SK-N-SH treated with all-trans-retinoic acid at 6 μM for 48 hours (cell line): Measurements from ENCODE around the gene RNF157.
A peak's percentile ranks its signal among the peaks of the same experiment; 100 is the strongest.

Source experiments
- ATAC-seq: fragments of 200-7000 bp; cut with Tn5 transposase; 3 replicates; pipeline ENCODE4 v1.9.1; 2020; ENCODE audit warnings: mild to moderate bottlenecking, moderate library complexity
- ARNTL ChIP-seq: fragments of 450-650 bp; formaldehyde crosslinking; IDR thresholded peaks from 2 replicates; pipeline ENCODE4 v1.5.0; 2020; ENCODE audit warnings: low read depth, mild to moderate bottlenecking, moderate library complexity, borderline replicate concordance
- BACH2 ChIP-seq: fragments of 250-450 bp; sonication (Bioruptor Pico); IDR thresholded peaks from 2 replicates; pipeline ENCODE4 v1.9.0; 2021; ENCODE audit warnings: mild to moderate bottlenecking, borderline replicate concordance
- CSDC2 ChIP-seq: fragments of 250-450 bp; sonication (Bioruptor Pico); IDR thresholded peaks from 2 replicates; pipeline ENCODE4 v1.5.0; 2020; ENCODE audit warnings: mild to moderate bottlenecking, moderate library complexity
- ESRRG ChIP-seq: fragments of 250-450 bp; sonication (Bioruptor Pico); IDR thresholded peaks from 2 replicates; pipeline ENCODE4 v1.6.1; 2021; ENCODE audit warnings: mild to moderate bottlenecking
- GLIS3 ChIP-seq: fragments of 250-450 bp; sonication (Bioruptor Pico); IDR thresholded peaks from 2 replicates; pipeline ENCODE4 v1.5.0; 2020; ENCODE audit warnings: mild to moderate bottlenecking, moderate library complexity
- ISL1 ChIP-seq: fragments of 250-450 bp; sonication (Bioruptor Pico); IDR thresholded peaks from 2 replicates; pipeline ENCODE4 v2.1.2; 2022; ENCODE audit warnings: mild to moderate bottlenecking, moderate library complexity
- PPARA ChIP-seq: fragments of 250-450 bp; sonication (Bioruptor Pico); IDR thresholded peaks from 2 replicates; pipeline ENCODE4 v1.5.0; 2020; ENCODE audit warnings: mild to moderate bottlenecking, borderline replicate concordance
- RARB ChIP-seq: fragments of 250-450 bp; sonication (Bioruptor Pico); IDR thresholded peaks from 2 replicates; pipeline ENCODE4 v1.8.0; 2021; ENCODE audit warnings: mild to moderate bottlenecking, moderate library complexity
- SNAI2 ChIP-seq: fragments of 250-450 bp; sonication (Bioruptor Pico); IDR thresholded peaks from 2 replicates; pipeline ENCODE4 v1.5.0; 2020; ENCODE audit warnings: mild to moderate bottlenecking, moderate library complexity
- TCF4 ChIP-seq: fragments of 250-450 bp; sonication (Bioruptor Pico); IDR thresholded peaks from 2 replicates; pipeline ENCODE4 v1.8.0; 2021; ENCODE audit warnings: mild to moderate bottlenecking, moderate library complexity, borderline replicate concordance
- TOX ChIP-seq: fragments of 250-450 bp; sonication (Bioruptor Pico); IDR thresholded peaks from 2 replicates; pipeline ENCODE4 v1.8.0; 2021; ENCODE audit warnings: mild to moderate bottlenecking, moderate library complexity, borderline replicate concordance
- ZC3H10 ChIP-seq: fragments of 250-450 bp; sonication (Bioruptor Pico); IDR thresholded peaks from 2 replicates; pipeline ENCODE4 v1.5.1; 2021; ENCODE audit warnings: mild to moderate bottlenecking, moderate library complexity
- ZFP30 ChIP-seq: fragments of 450-650 bp; formaldehyde crosslinking; IDR thresholded peaks from 2 replicates; pipeline ENCODE4 v1.5.0; 2022; ENCODE audit warnings: mild to moderate bottlenecking, moderate library complexity
- ZNF565 ChIP-seq: fragments of 450-650 bp; formaldehyde crosslinking; conservative IDR thresholded peaks from 2 replicates; pipeline ENCODE4 v1.5.0; 2020; ENCODE audit warnings: low read depth, mild to moderate bottlenecking, moderate library complexity
- ZNF70 ChIP-seq: fragments of 450-650 bp; formaldehyde crosslinking; IDR thresholded peaks from 2 replicates; pipeline ENCODE4 v1.5.0; 2020; ENCODE audit warnings: mild to moderate bottlenecking, moderate library complexity
- TF ChIP-seq, protein P1 (sequence below): fragments of 250-450 bp; sonication (Bioruptor Pico); IDR thresholded peaks from 2 replicates; pipeline ENCODE4 v1.5.0; 2020; ENCODE audit warnings: mild to moderate bottlenecking, moderate library complexity
- TF ChIP-seq, protein P2 (sequence below): fragments of 250-450 bp; sonication (Bioruptor Pico); IDR thresholded peaks from 2 replicates; pipeline ENCODE4 v1.8.0; 2020; ENCODE audit warnings: mild to moderate bottlenecking, moderate library complexity, borderline replicate concordance
- TF ChIP-seq, protein P3 (sequence below): fragments of 250-450 bp; sonication (Bioruptor Pico); IDR thresholded peaks from 2 replicates; pipeline ENCODE4 v1.5.1; 2021; ENCODE audit warnings: mild to moderate bottlenecking, moderate library complexity
- TF ChIP-seq, protein P4 (sequence below): fragments of 250-450 bp; sonication (Bioruptor Pico); IDR thresholded peaks from 2 replicates; pipeline ENCODE4 v1.8.0; 2021; ENCODE audit warnings: low read depth, mild to moderate bottlenecking, moderate library complexity, borderline replicate concordance

RNF157 gene

DNA sequence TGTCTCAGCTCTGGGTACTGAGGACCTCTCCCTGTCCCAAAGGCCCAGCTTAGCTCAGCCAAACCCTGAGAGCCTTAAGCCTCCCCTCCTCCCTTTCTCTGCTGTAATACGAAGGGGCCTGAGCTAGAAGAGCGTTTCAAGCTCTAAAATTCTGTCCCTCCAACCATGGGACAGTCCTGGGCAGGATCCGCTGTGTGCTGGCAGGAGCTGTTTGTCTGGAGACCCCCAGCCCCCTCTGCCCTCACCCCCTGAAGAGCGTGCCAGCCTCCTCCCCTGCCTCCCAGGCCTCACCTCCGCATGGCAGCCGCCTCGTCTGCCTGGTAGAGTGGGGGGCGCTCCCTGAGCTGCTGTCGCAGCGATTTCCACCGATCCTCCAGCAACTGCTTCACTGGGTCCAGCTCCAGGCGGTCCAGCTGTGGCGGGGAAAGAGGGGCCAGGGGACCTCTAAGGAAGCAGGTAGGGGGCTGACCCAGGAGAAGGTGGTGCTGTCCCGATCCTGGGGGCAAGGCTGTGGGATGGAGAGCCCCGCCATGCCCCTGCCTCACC lies 39.5 kb upstream of the RNF157 start:
- TF ChIP-seq GLIS3 (CRISPR knock-in tag) = no peak
- no peak for TF ChIP-seq PPARA (CRISPR knock-in tag)
- TF ChIP-seq ZC3H10 (CRISPR knock-in tag) = no peak
- no peak for TF ChIP-seq ARNTL (CRISPR knock-in tag)
- TF ChIP-seq, protein P1, sequence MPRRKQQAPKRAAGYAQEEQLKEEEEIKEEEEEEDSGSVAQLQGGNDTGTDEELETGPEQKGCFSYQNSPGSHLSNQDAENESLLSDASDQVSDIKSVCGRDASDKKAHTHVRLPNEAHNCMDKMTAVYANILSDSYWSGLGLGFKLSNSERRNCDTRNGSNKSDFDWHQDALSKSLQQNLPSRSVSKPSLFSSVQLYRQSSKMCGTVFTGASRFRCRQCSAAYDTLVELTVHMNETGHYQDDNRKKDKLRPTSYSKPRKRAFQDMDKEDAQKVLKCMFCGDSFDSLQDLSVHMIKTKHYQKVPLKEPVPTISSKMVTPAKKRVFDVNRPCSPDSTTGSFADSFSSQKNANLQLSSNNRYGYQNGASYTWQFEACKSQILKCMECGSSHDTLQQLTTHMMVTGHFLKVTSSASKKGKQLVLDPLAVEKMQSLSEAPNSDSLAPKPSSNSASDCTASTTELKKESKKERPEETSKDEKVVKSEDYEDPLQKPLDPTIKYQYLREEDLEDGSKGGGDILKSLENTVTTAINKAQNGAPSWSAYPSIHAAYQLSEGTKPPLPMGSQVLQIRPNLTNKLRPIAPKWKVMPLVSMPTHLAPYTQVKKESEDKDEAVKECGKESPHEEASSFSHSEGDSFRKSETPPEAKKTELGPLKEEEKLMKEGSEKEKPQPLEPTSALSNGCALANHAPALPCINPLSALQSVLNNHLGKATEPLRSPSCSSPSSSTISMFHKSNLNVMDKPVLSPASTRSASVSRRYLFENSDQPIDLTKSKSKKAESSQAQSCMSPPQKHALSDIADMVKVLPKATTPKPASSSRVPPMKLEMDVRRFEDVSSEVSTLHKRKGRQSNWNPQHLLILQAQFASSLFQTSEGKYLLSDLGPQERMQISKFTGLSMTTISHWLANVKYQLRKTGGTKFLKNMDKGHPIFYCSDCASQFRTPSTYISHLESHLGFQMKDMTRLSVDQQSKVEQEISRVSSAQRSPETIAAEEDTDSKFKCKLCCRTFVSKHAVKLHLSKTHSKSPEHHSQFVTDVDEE (CRISPR knock-in tag) = no peak
- TF ChIP-seq, protein P2, sequence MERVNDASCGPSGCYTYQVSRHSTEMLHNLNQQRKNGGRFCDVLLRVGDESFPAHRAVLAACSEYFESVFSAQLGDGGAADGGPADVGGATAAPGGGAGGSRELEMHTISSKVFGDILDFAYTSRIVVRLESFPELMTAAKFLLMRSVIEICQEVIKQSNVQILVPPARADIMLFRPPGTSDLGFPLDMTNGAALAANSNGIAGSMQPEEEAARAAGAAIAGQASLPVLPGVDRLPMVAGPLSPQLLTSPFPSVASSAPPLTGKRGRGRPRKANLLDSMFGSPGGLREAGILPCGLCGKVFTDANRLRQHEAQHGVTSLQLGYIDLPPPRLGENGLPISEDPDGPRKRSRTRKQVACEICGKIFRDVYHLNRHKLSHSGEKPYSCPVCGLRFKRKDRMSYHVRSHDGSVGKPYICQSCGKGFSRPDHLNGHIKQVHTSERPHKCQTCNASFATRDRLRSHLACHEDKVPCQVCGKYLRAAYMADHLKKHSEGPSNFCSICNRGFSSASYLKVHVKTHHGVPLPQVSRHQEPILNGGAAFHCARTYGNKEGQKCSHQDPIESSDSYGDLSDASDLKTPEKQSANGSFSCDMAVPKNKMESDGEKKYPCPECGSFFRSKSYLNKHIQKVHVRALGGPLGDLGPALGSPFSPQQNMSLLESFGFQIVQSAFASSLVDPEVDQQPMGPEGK (CRISPR knock-in tag) = no peak
- peak; percentile 5 for ATAC-seq

DNA sequence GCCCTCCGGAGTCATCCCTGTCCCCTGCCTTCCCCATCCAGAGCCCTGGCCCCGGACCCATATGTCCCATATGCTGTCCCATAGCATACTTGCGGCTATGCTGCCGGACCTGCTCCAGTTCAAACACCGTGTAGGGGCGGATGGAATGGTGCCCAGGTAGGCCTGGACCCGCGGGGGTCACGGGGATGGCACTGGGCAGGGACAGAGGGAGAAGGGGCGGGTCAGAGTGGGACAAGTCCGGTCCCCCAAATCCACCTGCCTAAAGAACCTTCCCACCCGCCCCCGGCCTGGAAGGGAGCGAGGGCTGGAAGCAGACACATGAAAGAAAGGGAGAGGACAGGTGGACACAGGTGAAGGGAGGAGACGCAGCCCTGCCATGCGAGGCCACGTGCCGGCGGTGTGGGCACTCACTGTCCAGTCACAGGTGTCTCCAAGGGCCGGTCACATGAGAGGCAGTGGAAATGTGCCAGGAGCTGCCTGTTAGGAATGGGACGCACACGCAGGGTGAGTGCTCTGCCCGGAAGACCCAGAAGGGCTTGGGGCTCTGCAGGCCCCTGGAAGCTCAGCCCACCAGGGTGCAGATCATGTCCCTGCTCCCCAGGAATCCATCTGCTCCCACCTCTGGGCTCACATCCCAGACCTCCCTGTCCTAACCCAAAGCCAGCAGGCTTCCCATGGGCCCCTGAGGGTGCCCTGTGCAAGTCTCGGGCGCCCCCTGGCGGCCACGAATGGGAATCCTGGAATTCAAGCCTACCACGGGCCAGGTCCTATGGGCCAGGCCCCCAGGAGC lies 38.9 kb upstream of the RNF157 start:
- TF ChIP-seq, protein P3, sequence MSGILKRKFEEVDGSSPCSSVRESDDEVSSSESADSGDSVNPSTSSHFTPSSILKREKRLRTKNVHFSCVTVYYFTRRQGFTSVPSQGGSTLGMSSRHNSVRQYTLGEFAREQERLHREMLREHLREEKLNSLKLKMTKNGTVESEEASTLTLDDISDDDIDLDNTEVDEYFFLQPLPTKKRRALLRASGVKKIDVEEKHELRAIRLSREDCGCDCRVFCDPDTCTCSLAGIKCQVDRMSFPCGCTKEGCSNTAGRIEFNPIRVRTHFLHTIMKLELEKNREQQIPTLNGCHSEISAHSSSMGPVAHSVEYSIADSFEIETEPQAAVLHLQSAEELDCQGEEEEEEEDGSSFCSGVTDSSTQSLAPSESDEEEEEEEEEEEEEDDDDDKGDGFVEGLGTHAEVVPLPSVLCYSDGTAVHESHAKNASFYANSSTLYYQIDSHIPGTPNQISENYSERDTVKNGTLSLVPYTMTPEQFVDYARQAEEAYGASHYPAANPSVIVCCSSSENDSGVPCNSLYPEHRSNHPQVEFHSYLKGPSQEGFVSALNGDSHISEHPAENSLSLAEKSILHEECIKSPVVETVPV (CRISPR knock-in tag) = no peak
- no peak for TF ChIP-seq ZNF565 (CRISPR knock-in tag)
- no peak for TF ChIP-seq SNAI2 (CRISPR knock-in tag)
- TF ChIP-seq ISL1 (CRISPR knock-in tag) = no peak
- TF ChIP-seq, protein P2 (CRISPR knock-in tag) = no peak
- TF ChIP-seq, protein P1 (CRISPR knock-in tag) = no peak
- no peak for TF ChIP-seq ZFP30 (CRISPR knock-in tag)
- no peak for TF ChIP-seq GLIS3 (CRISPR knock-in tag)
- TF ChIP-seq, protein P4, sequence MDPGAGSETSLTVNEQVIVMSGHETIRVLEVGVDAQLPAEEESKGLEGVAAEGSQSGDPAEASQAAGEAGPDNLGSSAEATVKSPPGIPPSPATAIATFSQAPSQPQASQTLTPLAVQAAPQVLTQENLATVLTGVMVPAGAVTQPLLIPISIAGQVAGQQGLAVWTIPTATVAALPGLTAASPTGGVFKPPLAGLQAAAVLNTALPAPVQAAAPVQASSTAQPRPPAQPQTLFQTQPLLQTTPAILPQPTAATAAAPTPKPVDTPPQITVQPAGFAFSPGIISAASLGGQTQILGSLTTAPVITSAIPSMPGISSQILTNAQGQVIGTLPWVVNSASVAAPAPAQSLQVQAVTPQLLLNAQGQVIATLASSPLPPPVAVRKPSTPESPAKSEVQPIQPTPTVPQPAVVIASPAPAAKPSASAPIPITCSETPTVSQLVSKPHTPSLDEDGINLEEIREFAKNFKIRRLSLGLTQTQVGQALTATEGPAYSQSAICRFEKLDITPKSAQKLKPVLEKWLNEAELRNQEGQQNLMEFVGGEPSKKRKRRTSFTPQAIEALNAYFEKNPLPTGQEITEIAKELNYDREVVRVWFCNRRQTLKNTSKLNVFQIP = no peak
- no peak for TF ChIP-seq TCF4 (CRISPR knock-in tag)
- no peak for TF ChIP-seq PPARA (CRISPR knock-in tag)
- no peak for TF ChIP-seq CSDC2 (CRISPR knock-in tag)
- no peak for TF ChIP-seq BACH2 (CRISPR knock-in tag)
- no peak for TF ChIP-seq ARNTL (CRISPR knock-in tag)
- no peak for TF ChIP-seq TOX (CRISPR knock-in tag)
- no peak for TF ChIP-seq RARB (CRISPR knock-in tag)
- TF ChIP-seq ESRRG = no peak
- no peak for TF ChIP-seq ZNF70 (CRISPR knock-in tag)
- ATAC-seq = peak; percentile 97
